Left ventricle myocardium superior (tissue), 1 donor: Measurements from ENCODE around the gene RCSD1. TPM values are rescaled to one million over a fixed set of nuclear protein-coding genes. Genes with fewer than 3 reads are reported as not detected.
"Not testable (repeated sequence)": the region's sequence is repeated elsewhere in the genome, so short reads cannot be mapped to it uniquely, and the experiment has no call there.

ENCODE experiments used
- ATAC-seq: fragments of 200-7000 bp; cut with Tn5 transposase; one replicate; pipeline ENCODE4 v1.9.1; 2020; ENCODE audit warnings: mild to moderate bottlenecking, moderate library complexity
- DNase-seq: peaks from one replicate; pipeline ENCODE4 v3.0.0-alpha.2; 2020
- intact Hi-C: fragments of 100-400 bp; cut with micrococcal nuclease; formaldehyde crosslinking; loops from one replicate; pipeline ENCODE4 v1.11.0; 2022
- total RNA-seq: library from RNA; stranded (reverse); fragmentation: NEBNext Ultra II Directional; extraction: Animal tissue kit (Norgen Biotek cat#: 25700); gene quantifications from one replicate; pipeline ENCODE4 v1.2.1, GENCODE V29; 2021
- donor health status: DM: no; HTN: yes; CAD: no; lungs with severe emphysema.

Gene RCSD1
- total RNA-seq, 1 donor from 2014 or later, result 45.3 TPM

DNA sequence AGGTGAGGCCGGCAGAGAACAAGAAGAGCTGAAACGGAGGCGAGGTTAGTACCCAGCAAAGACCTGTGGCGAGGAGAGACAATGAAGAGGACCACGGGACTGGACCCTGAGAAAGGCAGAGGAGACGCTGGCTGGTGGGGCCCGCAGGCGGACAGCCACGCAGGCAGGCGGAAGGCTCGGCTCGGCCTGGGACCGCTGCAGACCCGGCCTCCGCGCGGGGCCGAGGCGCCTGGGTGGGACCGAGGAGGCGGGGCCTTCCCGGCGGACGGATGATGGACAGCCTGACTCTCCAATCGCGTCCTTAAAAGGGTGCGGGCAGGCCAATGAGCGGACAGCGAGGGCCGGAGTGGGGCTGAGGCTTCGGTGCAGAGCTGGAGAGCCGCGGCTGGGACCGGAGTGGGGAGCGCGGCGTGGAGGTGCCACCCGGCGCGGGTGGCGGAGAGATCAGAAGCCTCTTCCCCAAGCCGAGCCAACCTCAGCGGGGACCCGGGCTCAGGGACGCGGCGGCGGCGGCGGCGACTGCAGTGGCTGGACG is 91.7 kb downstream of the RCSD1 start, which contains the start of gene MPZL1:
MPZL1 (plus strand) TSS at position 366 of the 535 bp plus-strand sequence. CDS start 170 bp downstream, outside the sequence.
- ATAC-seq, result peak; percentile 99

DNA sequence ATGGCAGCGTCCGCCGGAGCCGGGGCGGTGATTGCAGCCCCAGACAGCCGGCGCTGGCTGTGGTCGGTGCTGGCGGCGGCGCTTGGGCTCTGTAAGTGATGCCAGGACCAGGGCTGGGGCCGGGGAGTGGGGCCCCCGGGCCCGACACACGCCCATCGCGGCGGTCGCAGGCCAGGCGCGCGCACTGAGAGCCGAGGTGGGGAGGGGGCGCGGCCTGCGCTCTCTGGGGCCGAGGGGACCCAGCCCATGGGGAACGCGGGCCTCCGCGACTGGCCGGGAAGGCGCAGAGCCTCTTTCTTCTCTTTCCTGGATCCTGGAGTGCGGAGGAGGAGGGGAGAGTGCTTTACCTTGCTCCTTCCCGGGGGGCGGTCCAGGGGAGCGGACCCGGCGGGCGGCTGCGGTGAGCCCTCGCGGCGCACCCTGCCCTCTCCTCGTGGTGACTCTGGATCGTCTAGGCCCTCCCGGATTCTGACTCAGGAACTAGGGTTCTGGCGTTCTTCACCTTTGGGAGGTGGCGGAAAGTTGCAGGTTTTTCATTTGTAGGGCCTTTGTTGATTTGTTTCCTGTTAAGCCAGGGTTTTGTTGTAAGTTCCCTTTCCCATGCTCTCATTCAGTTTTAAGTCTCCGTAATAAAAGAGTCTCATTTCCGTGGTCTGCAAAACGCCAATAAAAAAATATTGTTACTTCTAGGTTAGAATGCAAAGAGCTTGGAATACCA is 92.3 kb downstream of the RCSD1 start:
- no peak for DNase-seq
- intact Hi-C loops, result loop anchor here (5.0 kb wide), 1 partner anchor 75 kb away; no protein-coding TSS in a partner anchor
- ATAC-seq, result peak; percentile 57

More for the DNA sequence above, 91.7 kb downstream of the RCSD1 start, which contains the start of gene MPZL1:
- peak; percentile 98 for DNase-seq
- intact Hi-C loops, result loop anchor here (5.0 kb wide), 1 partner anchor 76 kb away; no protein-coding TSS in a partner anchor

DNA sequence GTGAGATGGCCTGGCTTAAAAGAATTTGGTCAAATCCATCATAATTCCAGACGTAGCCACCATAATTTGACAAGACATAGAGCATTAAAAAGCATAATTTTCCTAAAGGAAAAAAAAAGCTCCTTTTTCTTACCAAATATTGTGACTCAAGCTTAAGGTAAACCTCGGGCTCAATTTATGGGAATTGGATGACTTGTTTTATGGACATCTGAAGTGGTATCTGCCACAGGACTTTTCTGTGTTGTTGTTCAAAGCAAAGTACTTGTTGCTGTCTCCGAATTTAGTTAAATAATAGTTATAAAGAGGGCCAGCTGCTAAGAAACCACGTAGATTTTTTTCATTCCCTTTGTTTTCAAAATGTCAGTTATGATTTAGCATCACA is 92.8 kb downstream of the RCSD1 start:
- ATAC-seq (no peak), DNase-seq (no peak)
- intact Hi-C loops, result loop anchor here (5.0 kb wide), 1 partner anchor 74 kb away; no protein-coding TSS in a partner anchor

DNA sequence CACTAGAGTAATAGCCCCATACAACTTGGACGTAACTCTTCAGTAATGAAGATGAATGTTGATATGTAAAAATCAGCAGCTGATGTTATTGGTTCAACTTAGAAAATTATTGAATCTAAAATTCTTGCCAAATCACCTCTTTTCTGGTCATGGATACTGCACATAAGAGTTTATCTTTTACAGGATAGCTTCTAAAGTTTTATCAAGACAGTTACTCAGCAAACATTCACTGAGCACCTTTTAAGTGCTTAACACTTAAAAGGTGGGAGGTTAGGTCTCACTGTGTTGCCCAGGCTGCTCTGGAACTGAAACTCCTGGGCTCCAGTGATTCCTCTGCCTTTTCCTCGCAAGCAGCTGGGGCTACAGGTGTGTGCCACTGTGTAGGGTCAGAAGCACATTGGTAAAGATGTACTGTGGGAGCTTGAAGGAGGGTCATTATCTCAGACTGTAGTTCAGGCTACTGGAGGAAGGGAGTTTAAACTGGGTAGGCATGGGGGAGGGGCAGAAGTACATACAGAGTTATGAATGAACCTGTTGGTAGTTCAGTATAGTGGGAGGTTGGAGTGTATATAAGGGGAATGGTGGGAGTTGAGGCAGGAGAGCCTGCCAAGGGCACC is 93.8 kb downstream of the RCSD1 start:
- no peak for ATAC-seq
- DNase-seq, result no peak
- intact Hi-C loops, result loop anchor here (5.0 kb wide), 1 partner anchor 73 kb away; no protein-coding TSS in a partner anchor

DNA sequence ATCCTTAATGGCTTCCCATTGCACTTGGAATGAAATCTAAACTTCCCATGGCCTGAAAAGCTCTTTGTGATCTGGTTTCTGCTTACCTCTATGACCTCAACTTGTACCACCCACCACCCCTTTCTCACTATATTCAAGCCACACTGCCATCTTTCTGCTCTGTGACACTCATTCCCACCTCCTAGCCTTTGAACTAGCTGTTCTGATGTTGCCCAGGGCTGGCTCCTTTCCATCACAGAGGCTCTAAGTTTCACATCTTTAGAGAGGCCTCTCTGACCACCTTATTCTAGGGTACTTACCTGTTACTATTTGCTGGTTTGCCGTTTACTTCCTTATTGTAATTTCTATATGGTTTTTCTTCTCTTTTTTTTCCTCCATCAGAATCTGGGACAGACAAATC is 96.0 kb downstream of the RCSD1 start:
- DNase-seq, result no peak
- intact Hi-C loops, result no loop called here
- no peak for ATAC-seq

DNA sequence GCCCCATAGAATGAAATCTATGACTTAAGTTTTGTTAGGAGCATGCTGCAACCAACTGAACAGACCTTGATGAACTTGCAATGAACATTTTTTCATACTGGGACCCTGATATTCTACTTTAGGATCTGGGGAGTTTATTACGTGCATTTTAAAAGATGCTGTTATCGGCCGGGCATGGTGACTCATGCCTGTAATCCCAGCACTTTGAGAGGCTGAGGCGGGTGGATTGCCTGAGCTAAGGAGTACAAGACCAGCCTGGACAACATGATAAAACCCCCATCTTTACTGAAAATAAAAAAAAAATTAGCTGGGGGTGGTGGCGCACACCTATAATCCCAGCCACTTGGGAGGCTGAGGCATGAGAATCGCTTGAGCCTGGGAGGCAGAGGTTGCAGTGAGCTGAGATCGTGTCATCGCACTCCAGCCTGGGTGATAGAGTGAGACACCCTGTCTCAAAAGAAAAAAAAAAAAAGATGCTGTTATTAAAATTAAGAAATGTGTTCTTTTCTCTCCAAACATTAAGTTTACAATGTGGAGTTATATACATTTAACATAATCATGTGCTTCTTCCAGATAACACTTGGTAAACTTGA is 98.9 kb downstream of the RCSD1 start:
- intact Hi-C loops, result no loop called here
- no peak for DNase-seq

DNA sequence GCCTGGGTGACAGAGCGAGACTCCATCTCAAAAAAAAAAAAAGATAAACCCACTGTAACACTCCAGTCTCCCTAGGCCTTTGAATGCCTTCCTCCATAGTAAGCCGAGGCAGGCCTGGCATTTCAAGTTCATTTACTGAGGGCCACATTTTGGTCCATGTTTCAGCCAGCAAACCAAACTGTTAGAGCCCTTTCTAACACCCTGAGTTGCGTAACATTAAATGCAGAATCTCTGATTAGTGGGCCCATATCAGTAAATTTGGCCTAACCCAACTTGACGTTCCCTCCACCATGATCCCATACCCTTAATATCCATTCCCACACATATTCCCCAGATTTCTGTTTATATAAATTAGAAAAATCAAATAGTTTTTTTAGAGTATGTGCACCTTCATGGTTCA is 104.2 kb downstream of the RCSD1 start:
- intact Hi-C loops, result no loop called here
- no peak for DNase-seq
- no peak for ATAC-seq

More for the DNA sequence above, 98.9 kb downstream of the RCSD1 start:
- ATAC-seq, result no peak

DNA sequence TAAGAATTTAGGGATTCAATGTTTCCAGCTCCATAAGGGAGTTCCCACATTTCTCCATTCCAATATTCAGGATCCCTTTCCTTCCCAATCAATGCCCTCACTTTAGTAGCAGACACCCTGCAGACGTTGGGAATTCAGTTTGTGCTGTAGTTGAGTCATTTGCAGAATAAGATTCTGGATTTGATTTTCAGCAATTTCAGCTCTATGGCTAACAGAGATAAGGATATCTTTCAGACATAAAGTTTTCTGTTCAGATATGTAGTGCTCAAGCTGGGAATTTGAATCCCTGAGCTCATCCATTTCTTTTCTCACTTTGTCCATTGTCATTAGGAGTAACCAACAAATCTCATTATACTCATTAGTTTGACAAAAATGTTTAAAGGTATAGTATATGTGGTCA is 104.8 kb downstream of the RCSD1 start:
- DNase-seq (no peak), ATAC-seq (no peak)
- intact Hi-C loops, result no loop called here

DNA sequence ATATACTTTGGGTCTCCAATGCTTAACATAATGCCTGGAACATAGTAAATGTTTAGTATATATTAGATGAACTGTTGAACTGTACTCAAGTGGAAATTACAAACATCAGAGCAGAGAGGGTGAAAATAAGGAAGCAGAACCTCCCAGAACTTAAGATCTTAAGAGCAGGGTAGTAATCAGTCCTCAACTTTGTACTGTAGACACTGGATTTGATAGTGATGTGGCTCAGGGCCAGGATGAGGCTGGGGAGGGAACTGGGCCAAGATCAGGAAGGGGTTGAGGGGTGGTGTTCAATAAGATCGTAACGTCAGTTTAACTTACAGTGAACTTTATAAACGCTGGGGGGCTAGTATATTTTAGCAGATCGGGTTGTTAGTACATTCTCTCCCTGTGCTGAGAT is 107.1 kb downstream of the RCSD1 start:
- ATAC-seq (no peak), DNase-seq (no peak)
- intact Hi-C loops, result no loop called here

DNA sequence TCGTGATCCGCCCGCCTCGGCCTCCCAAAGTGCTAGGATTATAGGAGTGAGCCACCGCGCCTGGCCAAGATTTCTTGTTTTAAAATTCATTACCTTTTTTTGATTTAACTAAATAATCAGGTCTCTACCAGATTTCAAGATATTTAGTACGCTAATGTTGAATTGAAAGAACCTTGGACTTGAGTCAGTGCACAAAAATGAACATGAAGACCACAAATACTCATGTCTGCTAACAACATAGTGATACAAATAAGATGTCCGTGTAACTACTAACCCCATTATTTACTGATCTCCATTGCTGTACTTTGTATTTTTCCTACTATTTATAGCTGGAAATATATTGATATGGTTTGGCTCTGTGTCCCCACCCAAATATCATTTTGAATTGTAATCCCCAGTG is 108.1 kb downstream of the RCSD1 start:
- DNase-seq (no peak), ATAC-seq (no peak)
- intact Hi-C loops, result no loop called here

DNA sequence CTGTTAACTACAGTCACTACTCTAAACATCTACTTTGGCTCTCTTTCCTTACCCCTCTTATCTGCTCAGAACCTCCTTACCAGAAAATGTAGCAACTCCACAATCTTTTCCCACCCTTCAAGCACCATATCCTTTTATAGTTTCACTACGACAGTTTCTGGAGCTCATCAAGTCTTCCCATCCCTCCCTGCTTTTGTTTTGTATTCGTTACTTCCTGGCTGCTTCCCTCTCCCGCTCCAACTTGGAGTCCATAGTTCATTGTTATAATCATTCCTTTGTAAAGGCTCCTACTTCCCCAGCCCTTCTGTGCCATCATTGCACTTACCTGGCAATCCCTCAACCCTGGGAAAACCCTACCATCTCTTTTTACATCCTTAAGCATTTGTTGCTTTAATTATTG is 109.7 kb downstream of the RCSD1 start:
- no peak for ATAC-seq
- intact Hi-C loops, result no loop called here

DNA sequence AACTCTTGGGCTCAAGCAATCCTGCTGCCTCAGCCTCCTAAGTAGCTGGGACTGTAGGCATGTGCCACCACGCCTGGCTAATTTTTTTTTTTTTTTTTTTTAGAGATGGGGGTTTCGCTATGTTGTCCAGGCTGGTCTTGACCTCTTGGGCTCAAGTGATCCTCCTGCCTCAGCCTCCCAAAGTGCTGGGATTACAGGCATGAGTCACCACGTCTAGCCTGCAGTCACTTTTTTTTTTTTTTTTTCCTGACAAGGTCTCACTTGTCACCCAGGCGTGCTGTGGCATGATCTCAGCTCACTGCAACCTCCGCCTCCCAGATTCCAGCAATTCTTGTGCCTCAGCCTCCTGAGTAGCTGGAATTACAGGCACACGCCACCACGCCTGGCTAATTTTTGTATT is 111.1 kb downstream of the RCSD1 start:
- intact Hi-C loops, ATAC-seq, DNase-seq: not testable (repeated sequence)

More for the DNA sequence above, 109.7 kb downstream of the RCSD1 start:
- DNase-seq, result no peak

DNA sequence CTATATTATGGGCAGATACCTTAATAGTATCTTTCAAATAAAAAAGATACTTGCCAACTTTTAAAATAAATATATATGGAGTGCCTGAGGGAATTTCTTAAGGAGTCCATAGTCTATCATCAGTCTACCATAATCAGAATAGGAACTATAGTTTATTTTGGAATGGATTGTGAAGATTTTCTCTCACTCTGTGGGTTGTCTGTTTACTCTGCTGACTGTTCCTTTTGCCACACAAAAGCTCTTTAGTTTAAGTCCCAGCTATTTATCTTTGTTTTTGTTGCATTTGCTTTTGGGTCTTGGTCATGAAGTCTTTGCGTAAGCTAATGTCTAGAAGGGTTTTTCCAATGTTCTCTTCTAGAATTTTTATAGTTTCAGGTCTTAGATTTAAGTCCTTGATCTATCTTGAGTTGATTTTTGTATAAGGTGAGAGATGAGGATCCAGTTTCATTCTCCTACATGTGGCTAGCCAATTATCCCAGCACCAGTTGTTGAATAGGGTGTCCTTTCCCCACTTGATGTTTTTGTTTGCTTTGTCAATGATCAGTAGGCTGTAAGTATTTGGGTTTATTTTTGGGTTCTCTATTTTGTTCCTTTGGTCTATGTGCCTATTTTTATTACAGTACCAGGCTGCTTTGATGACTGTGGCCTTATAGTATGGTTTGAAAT is 112.5 kb downstream of the RCSD1 start:
- DNase-seq, ATAC-seq, intact Hi-C loops: not testable (repeated sequence)

DNA sequence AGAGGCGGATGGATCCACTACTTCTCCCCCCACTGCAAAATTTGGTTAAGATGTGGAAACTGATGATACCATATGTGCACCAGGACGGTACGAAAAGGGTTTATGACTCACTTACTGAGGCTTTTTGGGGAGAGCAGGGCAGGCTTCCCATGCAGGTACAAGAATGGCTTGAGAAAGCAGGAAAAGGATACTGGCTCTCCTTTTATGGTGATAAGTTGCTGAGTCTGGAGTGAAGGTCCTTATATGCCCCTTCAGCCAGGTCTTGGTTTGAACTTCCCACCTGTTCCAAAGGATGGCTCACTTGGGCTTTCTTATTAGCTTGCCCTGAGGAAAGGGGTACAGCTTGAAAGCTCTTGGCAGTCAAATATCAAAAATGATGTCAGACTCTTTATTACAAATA is 114.9 kb downstream of the RCSD1 start:
- intact Hi-C loops, result no loop called here
- no peak for DNase-seq
- ATAC-seq, result no peak

DNA sequence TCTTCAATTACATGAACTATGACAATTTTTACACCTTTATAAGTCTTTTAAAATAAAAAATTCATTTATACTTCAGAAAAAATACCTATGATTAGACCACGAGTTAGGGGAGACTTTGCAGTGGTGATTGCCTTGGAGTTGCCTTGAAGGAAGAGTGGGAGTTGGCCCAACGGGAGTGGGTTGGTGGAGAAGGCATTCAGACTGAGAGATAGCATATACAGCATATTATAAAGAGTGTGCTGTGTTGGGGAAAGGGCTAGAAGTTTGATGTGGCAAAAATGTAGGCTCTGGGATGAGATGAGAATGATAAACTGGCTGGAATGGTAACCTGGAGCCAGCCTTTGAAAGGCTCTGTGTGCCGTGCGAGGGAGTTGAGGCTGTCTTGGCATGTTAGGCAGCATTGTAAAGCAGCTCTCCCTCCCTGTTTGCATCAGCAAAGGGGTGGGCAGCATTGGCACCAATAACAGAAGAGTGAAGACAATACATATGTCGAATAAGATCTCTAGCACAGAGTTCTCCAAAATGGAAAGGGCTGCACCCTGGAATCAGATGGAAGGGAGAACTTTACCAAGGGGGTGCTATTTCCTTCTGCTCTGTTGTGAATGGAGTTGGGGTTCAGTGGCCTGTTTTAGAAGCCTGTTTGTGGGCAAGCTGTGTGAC is 116.1 kb downstream of the RCSD1 start:
- intact Hi-C loops, result no loop called here
- no peak for ATAC-seq
- no peak for DNase-seq

DNA sequence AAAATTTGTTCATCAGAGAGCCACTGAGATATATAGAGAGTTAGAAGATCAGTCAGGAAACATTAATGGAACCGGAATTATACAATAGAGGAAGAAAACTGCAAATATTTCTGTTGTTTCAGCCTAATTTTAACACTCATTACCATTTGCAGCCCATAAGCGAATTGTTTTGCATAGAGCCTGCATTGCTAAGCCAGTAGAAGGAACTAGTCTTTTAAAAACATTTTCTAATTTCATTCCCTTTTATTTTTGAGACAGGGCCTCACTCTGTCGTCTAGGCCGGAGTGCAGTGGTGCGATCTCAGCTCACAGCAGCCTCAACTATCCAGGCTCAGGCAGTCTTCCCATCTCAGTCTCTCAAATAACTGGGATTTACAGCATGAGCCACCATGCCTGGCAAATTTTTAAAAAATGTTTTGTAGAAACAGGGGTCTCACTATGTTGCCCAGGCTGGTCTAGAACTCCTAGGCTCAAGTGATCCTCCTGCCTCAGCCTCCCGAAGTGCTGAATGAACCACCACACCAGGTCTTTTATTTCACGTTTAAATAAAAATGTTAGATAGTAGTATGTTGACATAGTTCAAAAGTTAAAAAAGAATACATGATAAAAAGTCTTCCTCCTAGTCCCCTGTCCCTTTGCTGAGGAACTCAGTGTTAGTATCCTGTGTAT is 117.1 kb downstream of the RCSD1 start:
- intact Hi-C loops, result no loop called here
- ATAC-seq, result no peak
- DNase-seq, result no peak

DNA sequence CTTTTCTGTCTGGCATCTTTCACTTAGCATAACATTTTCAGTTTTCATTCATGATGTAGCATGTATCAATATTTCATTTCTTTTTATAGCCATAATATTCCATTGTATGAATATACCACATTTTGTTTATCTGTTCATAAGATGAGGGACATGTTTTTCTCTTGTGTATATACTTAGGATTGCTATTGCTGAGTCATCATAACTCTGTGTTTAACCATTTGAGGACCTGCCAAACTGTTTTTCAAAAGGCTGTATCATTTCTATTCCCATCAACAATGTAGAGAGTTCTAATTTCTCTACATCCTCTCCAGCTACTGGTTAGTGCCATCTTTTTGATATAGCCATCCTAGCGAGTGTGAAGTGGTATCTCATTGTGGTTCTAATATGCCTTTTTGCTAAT is 118.0 kb downstream of the RCSD1 start:
- intact Hi-C loops, result no loop called here
- ATAC-seq (no peak), DNase-seq (no peak)

DNA sequence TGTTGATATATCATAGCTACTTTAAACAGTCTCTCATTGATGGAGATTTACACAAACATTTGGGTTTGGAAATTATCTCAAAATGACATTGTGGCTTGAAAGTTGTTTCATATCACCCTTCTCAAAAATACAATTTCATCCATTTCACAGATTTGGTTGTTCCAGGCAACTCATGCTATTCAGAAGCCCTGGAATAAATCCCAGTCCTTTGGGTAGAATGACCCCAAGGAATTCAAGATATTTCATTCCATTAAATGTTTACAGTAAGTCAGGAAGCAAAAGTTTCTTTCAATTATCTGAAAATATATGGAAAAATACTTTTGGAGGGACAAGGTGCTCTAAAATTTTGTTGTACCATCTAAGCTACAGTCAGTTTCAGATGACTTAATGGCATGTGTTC is 118.9 kb downstream of the RCSD1 start:
- DNase-seq (no peak), ATAC-seq (no peak)
- intact Hi-C loops, result no loop called here
